Measurements from ENCODE around the gene NUDT21. TPM values are rescaled to one million over a fixed set of nuclear protein-coding genes. Genes with fewer than 3 reads are reported as not detected.

Gene NUDT21
- total and polyA plus RNA-seq, 2 of the 4 experiments (the other 2 are of a cell fraction): 52.4 to 166 TPM

- no peak overlapping the region for H3K9ac ChIP-seq (ENCODE audit: low read depth, low read length)
- in situ Hi-C loops (cut with MboI; ENCODE audit: low sequenced_read_pairs) (no loop called here), dilution Hi-C loops (cut with HindIII; ENCODE audit: low sequenced_read_pairs, unreplicated experiment) (no loop called here), intact Hi-C loops (cut with micrococcal nuclease) (no loop called here)
- TF ChIP-seq SMC3 (IDR thresholded peaks at IDR 0.05; ENCODE audit: low read depth, low read length) (no peak), RCOR1 (IDR thresholded peaks at IDR 0.05; ENCODE audit: insufficient replicate concordance, low read length) (no peak), BHLHE40 (IDR thresholded peaks at IDR 0.05; ENCODE audit: low read depth, low read length) (no peak), FOS (IDR thresholded peaks at IDR 0.05; ENCODE audit: low read depth, low read length) (no peak), MXI1 (IDR thresholded peaks at IDR 0.05; ENCODE audit: borderline replicate concordance, low read depth, low read length) (no peak), RFX5 (IDR thresholded peaks at IDR 0.05; ENCODE audit: low read depth, low read length) (no peak), ELK1 (IDR thresholded peaks at IDR 0.05; ENCODE audit: borderline replicate concordance, low read depth, low read length) (no peak), MAZ (IDR thresholded peaks at IDR 0.05; ENCODE audit: borderline replicate concordance, low read depth, low read length) (no peak), MAFK (IDR thresholded peaks at IDR 0.05; ENCODE audit: low read depth, low read length) (no peak), RAD21 (IDR thresholded peaks at IDR 0.05; ENCODE audit: low read length) (no peak), POLR2A (IDR thresholded peaks at IDR 0.05; ENCODE audit: low read depth, low read length) (no peak), NFE2L2 (IDR thresholded peaks at IDR 0.05; ENCODE audit: low read depth, low read length) (no peak), CHD1 (IDR thresholded peaks at IDR 0.05; ENCODE audit: low read depth, low read length) (no peak), CEBPB (IDR thresholded peaks at IDR 0.05; ENCODE audit: low read depth, low read length) (no peak), CTCF (conservative IDR thresholded peaks at IDR 0.05; ENCODE audit: low read depth, low read length) (no peak)
- TF ChIP-seq, protein P1, sequence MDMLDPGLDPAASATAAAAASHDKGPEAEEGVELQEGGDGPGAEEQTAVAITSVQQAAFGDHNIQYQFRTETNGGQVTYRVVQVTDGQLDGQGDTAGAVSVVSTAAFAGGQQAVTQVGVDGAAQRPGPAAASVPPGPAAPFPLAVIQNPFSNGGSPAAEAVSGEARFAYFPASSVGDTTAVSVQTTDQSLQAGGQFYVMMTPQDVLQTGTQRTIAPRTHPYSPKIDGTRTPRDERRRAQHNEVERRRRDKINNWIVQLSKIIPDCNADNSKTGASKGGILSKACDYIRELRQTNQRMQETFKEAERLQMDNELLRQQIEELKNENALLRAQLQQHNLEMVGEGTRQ (IDR thresholded peaks at IDR 0.05; ENCODE audit: low read depth, low read length): no peak
- no peak overlapping the region for H2BK120ac ChIP-seq (ENCODE audit: low read depth, low read length)
- H2BK5ac ChIP-seq (ENCODE audit: low read depth, low read length, poor library complexity, severe bottlenecking): no peak overlapping the region
- no peak for DNase-seq
- no peak overlapping the region for H4K91ac ChIP-seq (ENCODE audit: insufficient read depth, low read depth, low read length)
- no peaks in the 10 kb centered on the region for H3K9me3 ChIP-seq (ENCODE audit: control insufficient read depth, insufficient read depth, low read length)
- no peak overlapping the region for H3K27ac ChIP-seq (ENCODE audit: insufficient read depth, low read length)
- no peak overlapping the region for H3K23ac ChIP-seq (ENCODE audit: low read depth, low read length)
- no peak overlapping the region for H3K14ac ChIP-seq (replicated peaks; ENCODE audit: low read depth, low read length)
- no peak for ATAC-seq (ENCODE audit: low read depth)
- peaks cover 5 to 13% of the 10 kb centered on the region in 2 experiments for H3K79me1 ChIP-seq (ENCODE audit: low read depth in 1 of 2, low read length in 2 of 2)
- H3K4me1 ChIP-seq (ENCODE audit: control insufficient read depth, insufficient read depth, low read length): peaks cover 1% of the 10 kb centered on the region; the same call in 1 of the 2 replicates
- no peak overlapping the region for H2AK9ac ChIP-seq (replicated peaks; ENCODE audit: low read depth, low read length, poor library complexity)
- no peaks in the 10 kb centered on the region for H3K9me1 ChIP-seq (ENCODE audit: insufficient read depth, low read length)
- H2BK20ac ChIP-seq (ENCODE audit: low read depth, low read length): no peak overlapping the region
- no TSS peak for BruUV-seq (replicated peaks)
- H4K20me1 ChIP-seq (ENCODE audit: insufficient read depth, low read length): no peaks in the 10 kb centered on the region
- CTCF ChIA-PET: no interaction called here
- no peak overlapping the region for H2AK5ac ChIP-seq (ENCODE audit: low read depth, low read length)
- no CpG with 5 or more reads among the region's 2 CpGs for WGBS, 2 experiments (ENCODE audit: extremely low coverage in 2 of 2, insufficient read length in 1 of 2)
- H3K4ac ChIP-seq (ENCODE audit: low read depth, low read length): no peak overlapping the region
- H3K27me3 ChIP-seq (ENCODE audit: control insufficient read depth, insufficient read depth, low read length): no peaks in the 10 kb centered on the region
- no peak overlapping the region for H3K18ac ChIP-seq (ENCODE audit: low read depth, low read length)
- H4K5ac ChIP-seq (ENCODE audit: low read depth, low read length): no peak overlapping the region
- no peak overlapping the region for H3K4me3 ChIP-seq (ENCODE audit: insufficient read depth, low read depth, low read length)
- H2BK15ac ChIP-seq (ENCODE audit: low read depth, low read length): no peak overlapping the region
- no peak overlapping the region for H2AFZ ChIP-seq (replicated peaks; ENCODE audit: low read length, poor library complexity)
- peaks cover 51% of the 10 kb centered on the region for H3K36me3 ChIP-seq (ENCODE audit: control insufficient read depth, insufficient read depth, low read length)
- H4K8ac ChIP-seq (ENCODE audit: low read depth in 2 of 2, low read length in 2 of 2): no peak overlapping the region
- POLR2A ChIA-PET (ENCODE audit: unreplicated experiment): no interaction called here
- H3K56ac ChIP-seq (ENCODE audit: extremely low read depth, insufficient read depth, low read length): no peak overlapping the region
- H3K4me2 ChIP-seq (ENCODE audit: low read depth, low read length): no peak overlapping the region
These were observed 24.1 kb upstream of the NUDT21 start for GRCh38 chr16:56475201-56475600.

Data from IMR-90 (cell line).